GM12892 (cell line): ENCODE data around the gene HMCN2.
A peak's percentile ranks its signal among the peaks of the same experiment; 100 is the strongest.

ENCODE experiments used
- DNase-seq: peaks from one replicate; pipeline ENCODE4 v3.0.0; 2011; ENCODE audit not compliant: insufficient read length
- FAIRE-seq: peaks from 2 replicates; lab custom pipeline; 2011; peaks lifted over from hg19 to GRCh38; lab: Jason Lieb, UNC
- POLR2A ChIP-seq: IDR thresholded peaks from 2 replicates; pipeline ENCODE4 v1.6.1; 2011; ENCODE audit warnings: low read depth, low read length, control low read depth
- POLR2AphosphoS5 ChIP-seq: IDR thresholded peaks from 2 replicates; pipeline ENCODE4 v1.6.1; 2011; ENCODE audit warnings: low read depth, low read length, control low read depth
- TAF1 ChIP-seq: IDR thresholded peaks from 2 replicates; pipeline ENCODE4 v1.6.1; 2011; ENCODE audit warnings: low read depth, mild to moderate bottlenecking, control low read depth, low read length, borderline replicate concordance

HMCN2 gene

GRCh38 chr9:130240410-130241197 lies 25.0 kb upstream of the HMCN2 start:
- FAIRE-seq = peak; percentile 91
- no peak for DNase-seq
- no peak for TF ChIP-seq TAF1
- no peak for TF ChIP-seq POLR2AphosphoS5
- TF ChIP-seq POLR2A = no peak

- FAIRE-seq (no peak), DNase-seq (no peak)
- TF ChIP-seq POLR2AphosphoS5 (no peak), TAF1 (no peak), POLR2A (no peak)
These were observed 24.4 kb upstream of the HMCN2 start for GRCh38 chr9:130241198-130241535.

- DNase-seq (no peak), FAIRE-seq (no peak)
- TF ChIP-seq POLR2AphosphoS5 = no peak
- no peak for TF ChIP-seq TAF1
- no peak for TF ChIP-seq POLR2A
These were observed 23.1 kb upstream of the HMCN2 start for GRCh38 chr9:130242270-130243014.

- TF ChIP-seq POLR2A (no peak), TAF1 (no peak), POLR2AphosphoS5 (no peak)
- peak; percentile 67 for DNase-seq
- peak; percentile 88 for FAIRE-seq
These were observed 22.3 kb upstream of the HMCN2 start for GRCh38 chr9:130243015-130243881.

GRCh38 chr9:130243882-130244170 lies 21.7 kb upstream of the HMCN2 start:
- FAIRE-seq = no peak
- TF ChIP-seq POLR2A = no peak
- no peak for TF ChIP-seq TAF1
- TF ChIP-seq POLR2AphosphoS5 = no peak

GRCh38 chr9:130244548-130245165 lies 20.9 kb upstream of the HMCN2 start:
- TF ChIP-seq POLR2A = no peak
- no peak for TF ChIP-seq POLR2AphosphoS5
- TF ChIP-seq TAF1 = no peak
- FAIRE-seq (no peak), DNase-seq (no peak)

More at GRCh38 chr9:130243882-130244170, 21.7 kb upstream of the HMCN2 start:
- no peak for DNase-seq

- FAIRE-seq = no peak
- no peak for TF ChIP-seq TAF1
- no peak for TF ChIP-seq POLR2A
- no peak for TF ChIP-seq POLR2AphosphoS5
- DNase-seq = no peak
These were observed 20.1 kb upstream of the HMCN2 start for GRCh38 chr9:130245474-130245873.

GRCh38 chr9:130246126-130246525 lies 19.4 kb upstream of the HMCN2 start:
- TF ChIP-seq POLR2AphosphoS5 (no peak), POLR2A (no peak), TAF1 (no peak)
- DNase-seq (no peak), FAIRE-seq (no peak)

- FAIRE-seq (no peak), DNase-seq (no peak)
- no peak for TF ChIP-seq TAF1
- no peak for TF ChIP-seq POLR2AphosphoS5
- TF ChIP-seq POLR2A = no peak
These were observed 10.6 kb upstream of the HMCN2 start for GRCh38 chr9:130254747-130255630.

GRCh38 chr9:130255631-130256134 lies 9.9 kb upstream of the HMCN2 start:
- TF ChIP-seq POLR2AphosphoS5 = no peak
- TF ChIP-seq POLR2A = no peak
- TF ChIP-seq TAF1 = no peak

More at GRCh38 chr9:130255631-130256134, 9.9 kb upstream of the HMCN2 start:
- DNase-seq (no peak), FAIRE-seq (no peak)
